Nucleus accumbens (tissue), 56 donors: ENCODE results near the gene STX18.
"Not testable (repeated sequence)": the region's sequence is repeated elsewhere in the genome, so short reads cannot be mapped to it uniquely, and the experiment has no call there.

ENCODE experiments used
- DNase-seq, 56 donors: peaks; one replicate each; lab custom pipeline; 2025; lab: John Stamatoyannopoulos, UW

STX18 gene

DNA sequence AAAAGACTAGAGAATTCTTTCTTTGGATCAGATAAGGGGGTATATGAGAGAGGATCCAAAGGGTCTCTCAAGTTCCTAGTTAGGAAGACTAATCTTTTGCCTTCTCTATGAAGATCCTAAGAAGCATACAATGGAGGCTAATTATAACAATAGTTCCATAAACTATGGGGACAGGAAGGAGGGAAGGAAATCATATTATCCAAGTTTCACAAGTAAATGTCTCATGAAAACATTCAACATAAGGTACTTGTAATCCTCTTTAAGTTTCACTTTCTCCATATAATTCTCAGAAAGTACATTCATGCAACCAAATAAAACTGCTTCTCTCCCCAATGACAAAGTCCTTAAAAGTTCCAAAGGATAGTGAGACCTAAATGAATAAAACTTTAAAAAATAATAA lies 27.1 kb downstream of the STX18 start:
- DNase-seq: no peak

- no peak for DNase-seq
These were observed 29.6 kb downstream of the STX18 start for GRCh38 chr4:4512282-4512681.

GRCh38 chr4:4510641-4511040 lies 31.2 kb downstream of the STX18 start:
- not testable (repeated sequence) for DNase-seq

DNA sequence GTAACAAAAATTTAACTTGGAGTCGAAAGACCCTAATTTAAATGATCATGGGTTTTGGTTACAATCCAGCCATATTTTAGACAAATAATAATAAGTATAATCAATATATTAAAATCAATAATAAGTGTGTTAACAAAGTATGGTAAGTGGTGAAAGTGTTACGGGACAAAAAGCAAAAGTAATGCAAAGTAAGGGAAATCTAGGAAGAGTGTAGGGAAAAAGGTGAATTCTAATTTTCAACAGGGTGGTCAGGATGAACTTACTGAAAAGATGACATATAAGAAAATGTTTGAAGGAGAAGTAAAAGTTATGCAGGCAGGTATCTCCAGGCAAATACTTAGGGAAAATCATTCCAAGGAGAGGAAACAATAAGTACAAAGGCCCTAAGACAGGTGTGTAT lies 32.3 kb downstream of the STX18 start:
- no peak for DNase-seq

DNA sequence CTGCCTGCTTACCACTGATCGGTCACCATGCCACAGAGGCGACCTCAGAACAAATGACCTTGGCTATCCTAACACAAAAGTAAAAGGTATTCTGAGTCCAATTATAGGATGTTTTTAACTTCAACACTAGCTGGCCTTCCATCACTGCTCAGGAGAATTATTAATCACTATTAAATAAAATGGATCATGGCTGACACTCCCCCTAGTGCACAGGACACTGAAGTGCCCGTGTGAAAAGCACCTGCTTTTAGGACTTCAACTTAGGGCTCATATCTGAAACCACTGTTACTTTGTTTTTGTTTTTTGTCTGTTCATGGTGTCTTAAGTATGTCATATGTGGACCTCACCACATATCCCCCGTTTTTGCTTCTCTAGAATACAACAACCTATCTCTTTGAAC lies 33.9 kb downstream of the STX18 start:
- DNase-seq: no peak

- DNase-seq: no peak
These were observed 34.4 kb downstream of the STX18 start for GRCh38 chr4:4507403-4507802.

- DNase-seq: peak in 2 of 56 donors; percentile 7 to 16
These were observed 34.9 kb downstream of the STX18 start for GRCh38 chr4:4506961-4507360.

- DNase-seq: not testable (repeated sequence)
These were observed 36.6 kb downstream of the STX18 start for GRCh38 chr4:4505211-4505610.

DNA sequence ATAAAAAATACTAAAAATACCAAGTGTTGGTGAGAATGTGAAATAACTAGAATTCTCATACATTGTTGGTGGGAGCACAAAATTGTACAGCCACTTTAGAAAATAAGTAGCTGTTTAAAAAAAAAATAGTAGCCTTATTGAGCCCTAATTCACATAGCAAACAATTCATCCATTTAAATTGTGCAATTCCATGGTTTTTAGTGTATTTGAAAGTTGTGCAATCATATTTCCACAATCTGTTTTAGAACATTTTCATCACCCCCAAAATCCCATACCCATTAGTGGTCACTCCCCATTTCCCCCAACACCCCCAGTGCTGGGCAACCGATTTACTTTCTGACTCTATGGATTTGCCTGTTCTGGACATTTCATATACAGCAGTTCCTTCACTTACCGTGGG lies 37.1 kb downstream of the STX18 start:
- DNase-seq: no peak

DNA sequence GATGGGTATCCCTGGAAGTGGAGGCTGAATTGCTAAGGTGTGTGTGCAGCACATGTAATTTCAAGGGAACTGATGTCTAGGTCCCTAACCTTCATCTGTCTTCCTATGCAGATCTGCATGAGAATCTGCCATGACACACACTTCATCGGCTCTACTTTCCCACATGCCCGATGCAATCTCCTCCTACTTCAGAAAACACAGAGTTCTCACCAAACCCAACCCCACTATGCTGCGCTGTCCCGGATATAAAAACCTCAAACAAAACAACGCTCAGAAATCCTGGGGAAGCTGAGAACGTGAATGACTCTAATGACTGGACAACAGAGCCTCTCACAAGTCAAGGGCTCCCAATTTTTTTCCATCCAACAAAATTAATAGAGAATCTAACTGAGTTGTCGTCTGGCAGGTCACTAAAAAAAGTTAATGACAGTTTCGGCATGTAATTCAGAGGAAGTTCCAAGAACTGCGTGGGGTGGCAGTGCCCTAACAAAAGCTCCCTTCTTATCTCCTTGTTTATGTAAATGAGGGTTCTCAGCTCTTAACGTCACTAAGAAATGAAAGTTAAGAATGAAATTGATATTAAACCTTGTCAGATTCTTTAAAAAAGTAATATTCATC lies 39.0 kb downstream of the STX18 start:
- DNase-seq: no peak

DNA sequence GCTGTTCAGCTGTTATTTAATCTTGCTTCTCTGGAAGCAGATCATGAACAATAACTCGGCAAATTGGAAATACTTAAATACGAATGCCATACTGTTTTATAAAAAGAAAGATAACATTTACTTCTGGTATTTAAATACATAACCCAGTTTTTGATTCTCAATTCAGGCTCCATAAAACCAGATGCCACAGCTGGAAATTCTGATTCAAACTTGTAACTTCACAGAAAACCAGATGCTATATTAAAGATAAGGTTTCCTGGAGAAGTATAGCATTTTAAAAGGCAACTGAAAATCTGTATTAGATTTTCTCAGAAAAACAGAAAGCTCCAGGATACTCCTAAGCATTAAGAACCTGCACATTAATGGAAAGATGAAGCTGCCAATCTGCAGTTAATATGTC lies 40.2 kb downstream of the STX18 start:
- no peak for DNase-seq

GRCh38 chr4:4499438-4500123 lies 42.3 kb downstream of the STX18 start:
- DNase-seq: no peak

DNA sequence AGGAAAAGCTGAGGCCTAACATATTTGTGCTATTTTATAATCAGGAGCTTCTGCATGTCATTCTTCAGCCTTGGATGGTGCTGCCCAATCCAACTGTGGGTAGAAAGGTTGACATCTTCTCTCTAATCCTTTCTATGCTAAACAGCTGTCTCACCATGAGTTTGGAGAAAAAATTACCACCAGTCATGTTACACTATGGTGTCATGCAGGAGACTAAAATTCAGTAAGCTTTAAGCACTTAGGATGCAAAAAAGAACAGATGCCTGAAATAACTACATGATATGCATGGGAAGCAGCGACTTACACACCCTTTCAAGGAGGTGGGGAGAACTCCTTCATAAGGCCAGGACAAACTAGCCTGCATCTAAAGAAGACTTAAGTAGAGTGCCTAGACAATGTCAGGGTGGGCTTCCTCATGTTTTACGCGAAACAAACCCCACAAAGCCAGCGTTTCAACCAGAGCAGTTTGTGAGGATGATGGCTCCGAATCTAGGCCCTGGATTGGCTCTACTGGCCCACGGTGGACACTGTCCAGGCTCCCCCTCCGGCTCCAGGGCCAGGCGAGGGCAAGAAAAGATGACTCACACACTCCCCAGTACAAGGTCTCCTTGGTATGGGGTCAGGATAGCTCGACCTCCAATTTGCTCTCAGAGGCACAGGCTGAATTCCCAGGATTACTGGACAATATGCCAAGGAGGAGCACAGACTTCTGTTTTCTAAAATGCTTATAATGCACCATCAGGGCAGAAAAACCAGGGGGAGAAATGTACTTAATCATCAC lies 45.1 kb downstream of the STX18 start:
- DNase-seq: peak in 1 of 56 donors; percentile 26

DNA sequence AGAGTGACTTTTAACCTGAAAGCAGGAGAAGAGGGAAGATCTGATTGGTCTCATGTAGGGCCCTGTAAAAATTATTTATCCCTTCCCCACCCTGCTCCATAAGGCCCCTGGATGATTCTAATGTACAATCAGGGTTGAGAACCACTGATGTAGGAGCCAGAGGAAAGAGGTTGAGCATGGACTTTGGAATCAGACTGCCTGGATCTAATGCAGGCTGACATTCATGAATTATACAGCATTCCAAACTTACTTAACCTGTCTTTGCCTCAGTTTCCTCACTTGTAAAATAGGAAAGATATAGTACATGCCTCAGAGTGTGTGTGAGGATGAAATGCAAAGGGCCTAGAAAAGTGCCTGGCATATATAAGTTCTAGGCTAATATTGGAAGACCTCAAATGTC lies 47.0 kb downstream of the STX18 start:
- DNase-seq: no peak

- DNase-seq: no peak
These were observed 49.5 kb downstream of the STX18 start for GRCh38 chr4:4492161-4492847.

DNA sequence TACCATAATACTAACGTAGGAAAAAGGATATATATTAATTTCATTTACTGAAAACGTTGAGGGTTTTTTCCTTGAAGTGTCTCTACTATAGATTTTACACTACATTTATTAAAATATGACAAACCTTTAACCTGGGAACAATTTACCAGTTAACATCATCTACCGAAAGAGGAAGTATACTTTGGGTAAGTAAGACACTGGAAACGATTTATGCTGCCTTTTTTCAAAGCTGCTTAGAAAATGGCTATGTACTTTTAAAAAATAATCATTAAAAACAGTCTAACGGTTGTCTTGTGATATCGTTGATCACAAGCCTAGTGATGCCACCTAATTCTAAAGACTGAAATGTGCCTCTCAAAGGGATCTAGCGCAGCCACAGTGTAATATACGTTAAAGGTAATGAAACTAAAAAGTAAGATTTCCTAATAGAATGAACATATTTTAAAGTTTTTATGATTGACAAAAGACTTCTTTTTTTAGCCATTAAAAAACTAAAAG lies 50.4 kb downstream of the STX18 start:
- DNase-seq: no peak

GRCh38 chr4:4490816-4491215 lies 51.0 kb downstream of the STX18 start:
- DNase-seq: no peak

DNA sequence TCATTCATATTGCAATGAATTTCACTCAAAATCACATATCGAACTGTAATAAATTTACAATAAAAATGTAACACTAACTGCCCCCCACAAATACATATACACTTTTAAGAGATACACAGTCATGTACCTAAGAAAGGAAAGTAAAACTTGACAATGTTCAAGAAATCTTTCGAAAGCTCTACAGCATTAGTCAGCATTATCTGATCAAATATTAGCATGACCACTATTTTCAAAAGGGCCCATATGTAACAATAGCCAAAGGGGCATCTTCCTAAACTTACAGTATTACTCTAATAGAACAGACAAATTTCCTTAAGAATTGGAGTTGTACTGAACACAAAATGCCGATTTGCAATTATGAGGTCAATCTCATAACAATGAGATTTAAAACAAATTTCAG lies 51.8 kb downstream of the STX18 start:
- no peak for DNase-seq

DNA sequence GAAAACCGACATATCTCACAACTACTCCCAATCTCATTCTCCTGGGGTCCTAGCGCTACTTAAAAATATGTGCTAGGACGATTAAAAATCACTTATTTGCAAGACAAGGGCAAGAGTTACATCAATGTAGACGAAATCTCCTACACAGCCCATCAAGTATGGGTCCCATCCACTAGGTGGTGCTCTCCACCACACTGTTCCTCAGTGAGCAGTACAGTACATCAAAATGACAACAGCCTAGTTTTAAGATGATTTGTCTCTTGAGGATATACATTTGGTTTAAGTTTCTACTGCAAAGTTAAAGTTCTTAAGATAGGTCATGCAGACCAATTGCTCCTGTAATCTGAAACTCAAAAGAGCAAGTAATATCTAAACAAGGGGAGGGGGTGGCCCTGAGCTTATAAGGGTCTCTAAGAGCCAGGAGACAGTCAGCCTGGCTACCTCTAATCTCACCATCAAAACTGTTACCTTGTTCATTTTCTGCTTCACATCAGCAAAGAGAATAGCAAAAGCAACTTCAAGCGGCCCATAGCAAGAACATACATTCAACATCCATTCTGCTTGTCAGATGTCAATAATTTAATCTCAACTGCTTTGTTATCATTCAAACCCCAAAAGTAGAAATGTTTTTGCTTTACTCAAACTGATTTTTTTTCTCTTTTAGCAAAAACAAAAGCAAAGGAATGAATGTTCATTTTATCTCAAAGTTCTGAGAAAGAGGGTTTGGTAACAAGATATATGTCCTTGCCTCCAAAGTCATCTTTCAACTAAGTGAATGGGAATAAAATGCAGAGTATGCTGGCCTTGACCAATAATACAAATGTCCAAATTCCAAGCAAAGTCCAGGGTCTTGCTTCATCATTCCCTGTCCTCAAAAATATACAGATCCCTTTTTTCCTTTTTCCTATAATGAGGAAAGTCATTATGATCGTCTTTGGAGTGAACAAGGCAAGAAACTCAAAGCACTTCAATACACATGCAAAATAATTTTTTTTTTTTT lies 53.1 kb downstream of the STX18 start:
- DNase-seq: peak in 37 of 56 donors; percentile 10 to 81 (median 39)

GRCh38 chr4:4486969-4487368 lies 54.9 kb downstream of the STX18 start:
- no peak for DNase-seq
